GM23338 (cell line): ENCODE results near the gene SEMA4D. TPM values are rescaled to one million over a fixed set of nuclear protein-coding genes. Genes with fewer than 3 reads are reported as not detected.

Experiments
- ATAC-seq: fragments of 200-7000 bp; cut with Tn5 transposase; 3 replicates; pipeline ENCODE4 v1.9.1; 2020
- DNase-seq: peaks from one replicate; pipeline ENCODE4 v3.0.0-alpha.2; 2015; ENCODE audit warnings: low spot score
- H2AFZ ChIP-seq: fragments of 200-600 bp; sonication (generic); 2 replicates; pipeline ENCODE4 v1.8.0; 2016; ENCODE audit warnings: antibody characterized with exemption, mild to moderate bottlenecking, moderate library complexity
- H3F3A ChIP-seq: fragments of 200-600 bp; sonication (generic); replicated peaks from 2 replicates; pipeline ENCODE4 v1.8.0; 2017; ENCODE audit warnings: antibody characterized with exemption, mixed run types, low read depth
- H3K27ac ChIP-seq: fragments of 200-600 bp; sonication (generic); 2 replicates; pipeline ENCODE4 v1.6.1; 2016; ENCODE audit warnings: low read depth
- H3K27me3 ChIP-seq: fragments of 200-600 bp; sonication (generic); 2 replicates; pipeline ENCODE4 v1.8.0; 2016; ENCODE audit warnings: mild to moderate bottlenecking, mixed run types, moderate library complexity; ENCODE audit not compliant: insufficient read depth
- H3K36me3 ChIP-seq: fragments of 200-600 bp; sonication (generic); 2 replicates; pipeline ENCODE4 v1.8.0; 2016; ENCODE audit warnings: mild to moderate bottlenecking; ENCODE audit not compliant: insufficient read depth
- H3K4me1 ChIP-seq: fragments of 200-600 bp; sonication (generic); 2 replicates; pipeline ENCODE4 v1.8.0; 2016; ENCODE audit warnings: mild to moderate bottlenecking, moderate library complexity; ENCODE audit not compliant: insufficient read depth
- H3K4me2 ChIP-seq: fragments of 200-600 bp; sonication (generic); 2 replicates; pipeline ENCODE4 v1.7.1; 2017; ENCODE audit warnings: mixed run types
- H3K4me3 ChIP-seq: fragments of 200-600 bp; sonication (generic); 2 replicates; pipeline ENCODE4 v1.6.1; 2016; ENCODE audit warnings: mixed run types
- H3K79me2 ChIP-seq: fragments of 200-600 bp; sonication (generic); replicated peaks from 2 replicates; pipeline ENCODE4 v1.8.0; 2017; ENCODE audit warnings: mild to moderate bottlenecking; ENCODE audit not compliant: insufficient read depth
- H3K9me2 ChIP-seq: fragments of 200-600 bp; sonication (generic); 2 replicates; pipeline ENCODE4 v1.8.0; 2017; ENCODE audit not compliant: insufficient read depth
- H4K20me1 ChIP-seq: fragments of 200-600 bp; sonication (generic); replicated peaks from 2 replicates; pipeline ENCODE4 v1.8.0; 2017; ENCODE audit warnings: mild to moderate bottlenecking; ENCODE audit not compliant: insufficient read depth
- H3K27ac Mint-ChIP-seq: 2 replicates; pipeline ENCODE4 v1.8.0; 2020; ENCODE audit warnings: inconsistent platforms, mild to moderate bottlenecking, moderate library complexity, mixed read lengths
- H3K27me3 Mint-ChIP-seq: 3 replicates; pipeline ENCODE4 v1.8.0; 2022; ENCODE audit warnings: low read depth, mild to moderate bottlenecking, moderate library complexity, mixed read lengths, inconsistent platforms; ENCODE audit not compliant: insufficient read depth, poor library complexity
- H3K36me3 Mint-ChIP-seq: 3 replicates; pipeline ENCODE4 v1.8.0; 2021; ENCODE audit warnings: low read depth, mild to moderate bottlenecking, inconsistent platforms, moderate library complexity, mixed read lengths
- H3K4me1 Mint-ChIP-seq: 3 replicates; pipeline ENCODE4 v1.8.0; 2020; ENCODE audit warnings: mild to moderate bottlenecking, inconsistent platforms, mixed read lengths
- H3K4me3 Mint-ChIP-seq: 3 replicates; pipeline ENCODE4 v1.8.0; 2021; ENCODE audit warnings: moderate library complexity, mild to moderate bottlenecking, inconsistent platforms, mixed read lengths
- H3K9me3 Mint-ChIP-seq: 3 replicates; pipeline ENCODE4 v1.8.0; 2020; ENCODE audit warnings: moderate library complexity, mild to moderate bottlenecking, inconsistent platforms, mixed read lengths
- CREB1 ChIP-seq: fragments of 250-450 bp; sonication (Bioruptor Pico); IDR thresholded peaks from 2 replicates; pipeline ENCODE4 v1.5.0; 2020; ENCODE audit warnings: low read depth, mild to moderate bottlenecking, moderate library complexity
- EZH2 ChIP-seq: fragments of 200-600 bp; sonication (generic); IDR thresholded peaks from one replicate; pipeline ENCODE4 v1.8.0; 2017; ENCODE audit warnings: antibody characterized with exemption, mild to moderate bottlenecking, low read depth; ENCODE audit not compliant: unreplicated experiment
- EZH2phosphoT487 ChIP-seq: fragments of 200-600 bp; sonication (generic); IDR thresholded peaks from one replicate; pipeline ENCODE4 v1.8.1; 2018; ENCODE audit warnings: antibody characterized with exemption; ENCODE audit not compliant: unreplicated experiment
- NANOG ChIP-seq: IDR thresholded peaks from 2 replicates; pipeline ENCODE4 v1.6.1; 2016; ENCODE audit warnings: antibody characterized with exemption, borderline replicate concordance
- POLR2AphosphoS5 ChIP-seq: IDR thresholded peaks from 2 replicates; pipeline ENCODE4 v1.6.1; 2016; ENCODE audit warnings: antibody characterized with exemption, low read depth
- REST ChIP-seq: IDR thresholded peaks from one replicate; pipeline ENCODE4 v1.6.1; 2018; ENCODE audit warnings: antibody characterized with exemption; ENCODE audit not compliant: unreplicated experiment
- STAT1 ChIP-seq: IDR thresholded peaks from one replicate; pipeline ENCODE4 v1.6.1; 2016; ENCODE audit warnings: antibody characterized with exemption; ENCODE audit not compliant: unreplicated experiment
- ZNF114 ChIP-seq: fragments of 250-450 bp; sonication (Bioruptor Pico); IDR thresholded peaks from 2 replicates; pipeline ENCODE4 v1.5.0; 2020; ENCODE audit warnings: mild to moderate bottlenecking, moderate library complexity
- ZNF331 ChIP-seq: fragments of 250-450 bp; sonication (Bioruptor Pico); IDR thresholded peaks from 2 replicates; pipeline ENCODE4 v1.5.0; 2020; ENCODE audit warnings: low read depth, mild to moderate bottlenecking, moderate library complexity
- polyA plus RNA-seq: library from polyadenylated mRNA; unstranded; fragments of >200 nt; fragmentation: Nextera tagmentation; extraction: Ambion mirVana; gene quantifications from 2 replicates; pipeline ENCODE4 v1.2.1, GENCODE V29; 2016
- total RNA-seq: library from RNA; depleted of rRNA; stranded (reverse); fragments of >200 nt; shearing (Covaris generic); gene quantifications from 2 replicates; pipeline ENCODE4 v1.2.3, GENCODE V29; 2014
- TF ChIP-seq, protein P1 (sequence below): fragments of 250-450 bp; sonication (Bioruptor Pico); IDR thresholded peaks from 2 replicates; pipeline ENCODE4 v1.5.0; 2020; ENCODE audit warnings: mild to moderate bottlenecking, moderate library complexity
- TF ChIP-seq, protein P2 (sequence below), 2 experiments: fragments of 200-600 bp in 1 of 2; sonication (generic) in 1 of 2; conservative IDR thresholded peaks; 2 replicates each; pipeline versions ENCODE4 v1.5.1 to v1.6.1; 2016 to 2017; ENCODE audit warnings: antibody characterized with exemption in 2 of 2, low read depth in 2 of 2, mild to moderate bottlenecking in 2 of 2, moderate library complexity in 1 of 2
- TF ChIP-seq, protein P3 (sequence below): IDR thresholded peaks from 2 replicates; pipeline ENCODE4 v1.6.1; 2016; ENCODE audit warnings: antibody characterized with exemption

Gene SEMA4D
- total and polyA plus RNA-seq, 2 experiments from 2014 or later: 19.3 to 63.0 TPM

- TF ChIP-seq, protein P1, sequence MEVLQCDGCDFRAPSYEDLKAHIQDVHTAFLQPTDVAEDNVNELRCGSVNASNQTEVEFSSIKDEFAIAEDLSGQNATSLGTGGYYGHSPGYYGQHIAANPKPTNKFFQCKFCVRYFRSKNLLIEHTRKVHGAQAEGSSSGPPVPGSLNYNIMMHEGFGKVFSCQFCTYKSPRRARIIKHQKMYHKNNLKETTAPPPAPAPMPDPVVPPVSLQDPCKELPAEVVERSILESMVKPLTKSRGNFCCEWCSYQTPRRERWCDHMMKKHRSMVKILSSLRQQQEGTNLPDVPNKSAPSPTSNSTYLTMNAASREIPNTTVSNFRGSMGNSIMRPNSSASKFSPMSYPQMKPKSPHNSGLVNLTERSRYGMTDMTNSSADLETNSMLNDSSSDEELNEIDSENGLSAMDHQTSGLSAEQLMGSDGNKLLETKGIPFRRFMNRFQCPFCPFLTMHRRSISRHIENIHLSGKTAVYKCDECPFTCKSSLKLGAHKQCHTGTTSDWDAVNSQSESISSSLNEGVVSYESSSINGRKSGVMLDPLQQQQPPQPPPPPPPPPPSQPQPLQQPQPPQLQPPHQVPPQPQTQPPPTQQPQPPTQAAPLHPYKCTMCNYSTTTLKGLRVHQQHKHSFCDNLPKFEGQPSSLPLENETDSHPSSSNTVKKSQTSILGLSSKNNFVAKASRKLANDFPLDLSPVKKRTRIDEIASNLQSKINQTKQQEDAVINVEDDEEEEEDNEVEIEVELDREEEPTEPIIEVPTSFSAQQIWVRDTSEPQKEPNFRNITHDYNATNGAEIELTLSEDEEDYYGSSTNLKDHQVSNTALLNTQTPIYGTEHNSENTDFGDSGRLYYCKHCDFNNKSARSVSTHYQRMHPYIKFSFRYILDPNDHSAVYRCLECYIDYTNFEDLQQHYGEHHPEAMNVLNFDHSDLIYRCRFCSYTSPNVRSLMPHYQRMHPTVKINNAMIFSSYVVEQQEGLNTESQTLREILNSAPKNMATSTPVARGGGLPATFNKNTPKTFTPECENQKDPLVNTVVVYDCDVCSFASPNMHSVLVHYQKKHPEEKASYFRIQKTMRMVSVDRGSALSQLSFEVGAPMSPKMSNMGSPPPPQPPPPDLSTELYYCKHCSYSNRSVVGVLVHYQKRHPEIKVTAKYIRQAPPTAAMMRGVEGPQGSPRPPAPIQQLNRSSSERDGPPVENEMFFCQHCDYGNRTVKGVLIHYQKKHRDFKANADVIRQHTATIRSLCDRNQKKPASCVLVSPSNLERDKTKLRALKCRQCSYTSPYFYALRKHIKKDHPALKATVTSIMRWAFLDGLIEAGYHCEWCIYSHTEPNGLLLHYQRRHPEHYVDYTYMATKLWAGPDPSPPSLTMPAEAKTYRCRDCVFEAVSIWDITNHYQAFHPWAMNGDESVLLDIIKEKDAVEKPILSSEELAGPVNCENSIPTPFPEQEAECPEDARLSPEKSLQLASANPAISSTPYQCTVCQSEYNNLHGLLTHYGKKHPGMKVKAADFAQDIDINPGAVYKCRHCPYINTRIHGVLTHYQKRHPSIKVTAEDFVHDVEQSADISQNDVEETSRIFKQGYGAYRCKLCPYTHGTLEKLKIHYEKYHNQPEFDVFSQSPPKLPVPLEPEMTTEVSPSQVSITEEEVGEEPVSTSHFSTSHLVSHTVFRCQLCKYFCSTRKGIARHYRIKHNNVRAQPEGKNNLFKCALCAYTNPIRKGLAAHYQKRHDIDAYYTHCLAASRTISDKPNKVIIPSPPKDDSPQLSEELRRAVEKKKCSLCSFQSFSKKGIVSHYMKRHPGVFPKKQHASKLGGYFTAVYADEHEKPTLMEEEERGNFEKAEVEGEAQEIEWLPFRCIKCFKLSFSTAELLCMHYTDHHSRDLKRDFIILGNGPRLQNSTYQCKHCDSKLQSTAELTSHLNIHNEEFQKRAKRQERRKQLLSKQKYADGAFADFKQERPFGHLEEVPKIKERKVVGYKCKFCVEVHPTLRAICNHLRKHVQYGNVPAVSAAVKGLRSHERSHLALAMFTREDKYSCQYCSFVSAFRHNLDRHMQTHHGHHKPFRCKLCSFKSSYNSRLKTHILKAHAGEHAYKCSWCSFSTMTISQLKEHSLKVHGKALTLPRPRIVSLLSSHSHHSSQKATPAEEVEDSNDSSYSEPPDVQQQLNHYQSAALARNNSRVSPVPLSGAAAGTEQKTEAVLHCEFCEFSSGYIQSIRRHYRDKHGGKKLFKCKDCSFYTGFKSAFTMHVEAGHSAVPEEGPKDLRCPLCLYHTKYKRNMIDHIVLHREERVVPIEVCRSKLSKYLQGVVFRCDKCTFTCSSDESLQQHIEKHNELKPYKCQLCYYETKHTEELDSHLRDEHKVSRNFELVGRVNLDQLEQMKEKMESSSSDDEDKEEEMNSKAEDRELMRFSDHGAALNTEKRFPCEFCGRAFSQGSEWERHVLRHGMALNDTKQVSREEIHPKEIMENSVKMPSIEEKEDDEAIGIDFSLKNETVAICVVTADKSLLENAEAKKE: no peak
- TF ChIP-seq EZH2phosphoT487 (no peak), ZNF114 (CRISPR knock-in tag) (no peak), EZH2 (no peak), ZNF331 (CRISPR knock-in tag) (no peak), CREB1 (CRISPR knock-in tag) (no peak)
These were observed 21.4 kb downstream of the SEMA4D start (continued) for GRCh38 chr9:89476546-89476945.

DNA sequence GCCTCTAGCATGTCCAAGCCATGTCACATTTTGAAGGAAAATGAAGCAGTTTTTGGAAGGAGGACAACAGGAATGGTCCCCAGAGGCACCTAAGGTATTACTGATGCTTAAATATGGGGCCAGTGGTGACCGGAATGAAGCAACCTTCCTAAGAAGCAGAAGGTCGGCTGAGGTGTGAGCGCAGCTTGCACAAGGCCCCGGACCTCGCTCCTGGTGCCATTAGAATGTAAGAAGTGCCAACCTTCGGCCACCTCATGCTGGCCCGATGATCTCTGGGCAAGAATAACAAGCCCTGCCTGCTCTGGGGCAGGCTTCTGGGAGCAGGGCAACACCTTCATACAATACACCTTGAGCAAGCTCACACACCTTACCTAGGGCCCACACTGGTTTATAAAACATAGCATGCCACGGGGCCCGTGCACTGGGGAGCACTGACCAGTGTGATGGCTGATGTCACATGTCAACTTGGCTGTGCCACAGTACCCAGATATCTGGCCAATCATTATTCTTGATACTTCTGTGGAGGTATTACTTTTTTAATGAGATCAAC is 21.9 kb downstream of the SEMA4D start:
- Histone ChIP-seq H3K4me3 (no peak overlapping the region), H3K27ac (no peak overlapping the region), H3K9me2 (no peaks in the 10 kb centered on the region), H3K36me3 (no peaks in the 10 kb centered on the region), H3K79me2 (peaks cover 77% of the 10 kb centered on the region), H2AFZ (no peak overlapping the region), H3K4me1 (peaks cover 13% of the 10 kb centered on the region), H3K4me2 (no peak overlapping the region), H3K27me3 (no peaks in the 10 kb centered on the region), H4K20me1 (no peaks in the 10 kb centered on the region; the same call in 1 of the 2 replicates), H3F3A (no peaks in the 10 kb centered on the region)
- Mint-ChIP-seq H3K4me3 (no peak overlapping the region; the same call in 2 of the 3 replicates), H3K27ac (no peak overlapping the region), H3K9me3 (0 out of 3 replicates have a peak, but pooled peaks cover 6% of the 10 kb centered on the region), H3K27me3 (peaks cover 1% of the 10 kb centered on the region), H3K4me1 (peaks cover 27% of the 10 kb centered on the region), H3K36me3 (peaks cover 26% of the 10 kb centered on the region)
- DNase-seq (no peak), ATAC-seq (no peak)
- TF ChIP-seq EZH2: no peak
- TF ChIP-seq STAT1: no peak
- TF ChIP-seq ZNF331 (CRISPR knock-in tag): no peak
- TF ChIP-seq, protein P2, sequence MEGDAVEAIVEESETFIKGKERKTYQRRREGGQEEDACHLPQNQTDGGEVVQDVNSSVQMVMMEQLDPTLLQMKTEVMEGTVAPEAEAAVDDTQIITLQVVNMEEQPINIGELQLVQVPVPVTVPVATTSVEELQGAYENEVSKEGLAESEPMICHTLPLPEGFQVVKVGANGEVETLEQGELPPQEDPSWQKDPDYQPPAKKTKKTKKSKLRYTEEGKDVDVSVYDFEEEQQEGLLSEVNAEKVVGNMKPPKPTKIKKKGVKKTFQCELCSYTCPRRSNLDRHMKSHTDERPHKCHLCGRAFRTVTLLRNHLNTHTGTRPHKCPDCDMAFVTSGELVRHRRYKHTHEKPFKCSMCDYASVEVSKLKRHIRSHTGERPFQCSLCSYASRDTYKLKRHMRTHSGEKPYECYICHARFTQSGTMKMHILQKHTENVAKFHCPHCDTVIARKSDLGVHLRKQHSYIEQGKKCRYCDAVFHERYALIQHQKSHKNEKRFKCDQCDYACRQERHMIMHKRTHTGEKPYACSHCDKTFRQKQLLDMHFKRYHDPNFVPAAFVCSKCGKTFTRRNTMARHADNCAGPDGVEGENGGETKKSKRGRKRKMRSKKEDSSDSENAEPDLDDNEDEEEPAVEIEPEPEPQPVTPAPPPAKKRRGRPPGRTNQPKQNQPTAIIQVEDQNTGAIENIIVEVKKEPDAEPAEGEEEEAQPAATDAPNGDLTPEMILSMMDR (conservative IDR thresholded peaks at IDR 0.05; ENCODE audit: low read depth in 2 of 2): no peak
- TF ChIP-seq, protein P3, sequence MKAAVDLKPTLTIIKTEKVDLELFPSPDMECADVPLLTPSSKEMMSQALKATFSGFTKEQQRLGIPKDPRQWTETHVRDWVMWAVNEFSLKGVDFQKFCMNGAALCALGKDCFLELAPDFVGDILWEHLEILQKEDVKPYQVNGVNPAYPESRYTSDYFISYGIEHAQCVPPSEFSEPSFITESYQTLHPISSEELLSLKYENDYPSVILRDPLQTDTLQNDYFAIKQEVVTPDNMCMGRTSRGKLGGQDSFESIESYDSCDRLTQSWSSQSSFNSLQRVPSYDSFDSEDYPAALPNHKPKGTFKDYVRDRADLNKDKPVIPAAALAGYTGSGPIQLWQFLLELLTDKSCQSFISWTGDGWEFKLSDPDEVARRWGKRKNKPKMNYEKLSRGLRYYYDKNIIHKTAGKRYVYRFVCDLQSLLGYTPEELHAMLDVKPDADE: no peak
- TF ChIP-seq POLR2AphosphoS5: no peak
- no peak for TF ChIP-seq ZNF114 (CRISPR knock-in tag)
- no peak for TF ChIP-seq REST
- no peak for TF ChIP-seq NANOG
